GM21576 (cell line): ENCODE data around the gene MICAL2.

Source experiments
- ATAC-seq: cut with Tn5 transposase; IDR thresholded peaks from one replicate; pipeline ENCODE4 v1.9.1; 2021; ENCODE audit warnings: mild to moderate bottlenecking, moderate library complexity; ENCODE audit not compliant: unreplicated experiment

Gene MICAL2

DNA sequence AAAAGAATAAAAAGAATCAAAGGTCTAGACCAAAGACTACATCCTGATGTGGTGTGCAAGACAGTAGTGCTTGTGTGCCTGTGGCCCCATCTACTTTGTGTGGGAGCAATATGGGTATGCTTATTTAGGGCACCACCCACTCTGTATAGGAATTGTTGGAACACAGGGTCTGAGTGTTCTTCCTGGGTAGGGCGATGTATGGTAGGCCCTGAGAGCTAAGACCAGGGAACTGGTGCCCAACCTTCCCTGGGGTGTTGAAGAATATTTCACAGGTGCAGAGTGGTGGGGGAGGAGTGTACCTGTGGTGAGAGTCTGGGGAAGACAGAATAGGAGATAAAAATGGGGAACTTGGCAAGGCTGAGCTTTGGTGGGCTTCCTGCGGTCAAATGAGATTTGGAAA, 41.9 kb downstream of the MICAL2 start:
- ATAC-seq: no peak

DNA sequence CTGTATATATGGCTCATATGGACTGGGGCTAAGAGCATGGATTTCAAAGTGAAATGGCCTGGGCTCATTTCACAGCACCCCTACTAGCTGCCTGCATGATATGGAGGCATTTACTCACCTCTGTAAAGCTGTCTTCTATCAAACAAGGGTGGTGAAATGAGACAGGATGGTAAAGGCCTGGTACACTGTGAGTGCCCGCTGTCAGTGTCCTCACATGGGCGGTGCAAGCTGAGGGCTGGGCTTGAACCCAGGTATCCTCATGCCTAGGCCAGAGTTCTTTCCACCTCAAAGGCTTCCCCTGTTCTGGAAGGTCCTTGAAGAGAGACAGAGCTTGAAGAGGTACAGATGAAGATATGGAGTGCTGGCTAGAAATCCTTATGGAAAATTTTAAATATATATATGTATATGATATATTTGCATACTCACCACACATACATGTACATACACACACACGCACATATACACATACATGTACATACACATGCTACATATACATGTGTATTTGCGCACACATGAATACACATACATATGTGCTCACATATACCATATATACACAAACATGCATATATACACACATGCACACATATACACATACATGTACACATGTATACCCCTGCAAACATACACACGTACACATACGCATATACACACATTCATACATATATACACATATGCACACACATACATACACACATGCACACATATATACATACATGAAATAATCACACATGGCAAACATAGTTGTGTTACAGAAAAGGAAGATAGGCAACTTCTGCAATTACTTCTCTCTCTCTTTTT, 44.7 kb downstream of the MICAL2 start:
- no peak for ATAC-seq

DNA sequence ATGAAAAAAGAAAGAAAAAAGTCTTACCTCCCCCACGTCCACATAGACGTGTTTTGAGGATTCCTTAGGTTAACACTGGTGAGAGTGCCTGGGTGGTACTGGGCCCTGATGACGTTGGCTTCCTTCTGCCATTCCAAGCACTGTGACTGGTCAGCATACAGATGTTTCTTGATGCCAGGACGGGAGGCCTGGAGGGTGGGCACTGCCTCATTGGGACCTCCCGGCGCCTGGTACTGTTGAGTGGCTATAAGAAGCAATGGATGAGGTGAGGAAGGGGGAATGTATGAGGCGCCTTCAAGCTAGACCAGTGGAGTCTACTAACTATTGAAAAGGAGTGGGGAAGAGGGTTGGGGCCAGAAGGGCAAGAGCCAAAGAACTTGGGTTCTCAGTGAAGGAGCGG, 45.3 kb downstream of the MICAL2 start:
- no peak for ATAC-seq

DNA sequence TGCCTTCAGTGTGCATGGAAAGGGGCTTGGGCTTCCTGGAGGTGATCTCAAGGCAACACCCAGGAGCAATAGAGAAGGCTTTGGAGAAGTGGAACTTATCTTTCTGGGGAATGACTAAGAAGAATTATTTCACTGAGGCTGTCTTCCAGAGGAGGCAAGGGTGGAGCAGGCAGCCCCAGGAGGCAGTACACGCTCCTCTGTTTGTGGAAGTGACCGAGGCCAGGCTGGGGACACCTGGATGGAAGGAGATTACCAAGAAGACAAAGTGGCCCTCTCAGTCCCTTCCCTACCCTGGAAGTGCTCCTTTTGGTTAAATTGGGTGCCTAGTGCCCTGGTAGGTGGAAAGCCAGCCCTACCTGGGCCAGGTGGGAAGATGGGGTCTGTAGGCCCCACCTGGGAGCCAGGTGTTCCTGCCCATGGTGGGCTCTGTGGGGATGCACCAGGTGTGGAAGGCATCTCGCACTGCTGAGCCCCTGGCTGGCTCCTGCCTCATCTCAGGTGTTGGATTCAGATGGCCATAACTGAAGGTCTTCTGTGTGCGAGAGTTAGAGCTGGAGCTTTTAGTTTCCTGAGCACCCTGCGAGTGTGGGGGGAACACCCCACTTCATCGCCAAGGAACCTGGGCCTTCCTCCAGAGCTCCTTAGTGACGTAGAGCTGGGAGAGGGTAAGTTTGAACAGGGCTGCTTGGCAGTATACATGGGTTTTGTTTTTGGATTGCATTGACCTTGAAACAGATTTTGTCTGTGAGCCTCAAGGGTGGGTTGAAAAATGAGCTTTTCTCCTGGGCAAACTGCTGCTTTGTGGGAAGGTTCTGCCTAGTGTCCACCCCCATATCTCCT, 46.1 kb downstream of the MICAL2 start:
- ATAC-seq: no peak

DNA sequence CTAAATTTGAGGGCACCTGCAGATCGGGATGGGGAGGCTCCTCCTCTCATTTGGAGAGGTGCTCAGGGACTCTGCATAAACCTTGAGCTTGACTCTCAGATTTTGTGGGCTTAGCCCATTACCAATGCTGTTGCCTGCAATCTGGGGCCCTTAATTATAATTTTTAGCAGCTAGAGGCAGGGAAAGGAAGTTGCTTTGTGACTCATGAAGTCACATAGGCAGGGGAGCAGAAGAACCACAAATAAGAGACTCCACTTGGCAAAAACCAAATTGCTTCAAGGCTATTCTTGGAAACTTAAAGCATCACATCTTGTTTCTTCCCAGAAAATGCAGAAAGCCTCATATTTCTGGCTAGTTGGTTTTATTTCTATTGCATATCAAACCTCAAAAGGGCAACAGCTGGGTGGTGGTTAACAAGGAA, 46.9 kb downstream of the MICAL2 start:
- ATAC-seq: no peak

DNA sequence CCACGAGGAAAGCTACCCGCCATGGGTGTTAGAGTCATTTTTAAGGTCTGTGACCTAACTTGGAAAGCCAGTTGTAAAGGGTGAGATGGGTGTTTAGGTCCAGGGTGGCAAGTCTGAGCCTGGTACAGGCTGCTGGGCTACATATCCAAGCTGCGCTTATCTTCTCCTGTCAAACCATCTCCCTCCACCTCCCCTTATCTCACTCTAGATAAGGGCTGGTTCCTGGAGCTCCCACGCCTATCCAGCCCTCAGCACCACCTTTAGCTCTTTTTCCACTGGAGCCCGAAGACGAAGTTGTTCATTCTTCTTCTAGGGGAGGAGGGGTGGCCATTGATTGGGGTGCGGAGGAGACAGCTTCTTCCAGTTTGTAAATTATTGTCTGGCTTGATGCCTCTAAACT, 48.5 kb downstream of the MICAL2 start:
- ATAC-seq: no peak

DNA sequence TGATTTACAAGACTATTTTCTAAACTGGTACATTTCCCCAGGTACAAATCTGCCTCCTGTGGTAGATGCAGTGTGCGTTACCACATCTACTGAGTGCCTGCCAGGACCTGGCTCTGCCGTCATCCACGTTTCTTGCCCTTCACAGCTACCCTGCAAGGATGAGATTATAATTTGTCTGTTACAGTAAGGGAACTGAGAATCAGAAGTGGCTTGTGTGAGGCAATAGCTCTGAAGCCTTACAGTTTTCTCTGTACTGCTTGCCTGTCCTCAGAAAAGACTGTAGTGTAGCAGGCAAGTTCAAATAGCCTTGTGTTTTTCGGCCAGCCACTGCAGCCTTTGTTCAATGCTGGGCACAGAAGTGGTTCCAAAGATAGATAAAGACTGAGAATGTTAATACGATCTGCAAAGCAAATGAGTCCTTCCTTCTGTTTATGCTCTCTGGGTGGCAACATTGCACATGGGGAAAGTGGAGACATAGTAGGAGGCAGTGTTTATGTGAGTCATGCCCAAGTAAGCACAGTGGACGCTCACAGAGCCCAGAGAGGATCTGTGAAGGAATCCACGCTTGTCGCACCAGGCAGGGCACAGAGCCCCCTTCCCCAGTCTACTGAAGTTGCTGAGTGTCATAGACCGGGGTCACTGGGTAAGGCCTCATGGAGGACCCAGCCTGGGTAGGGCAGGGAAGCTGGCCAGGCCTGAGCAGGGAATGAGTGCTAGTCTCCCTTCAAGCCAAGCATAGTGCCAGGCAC, 49.1 kb downstream of the MICAL2 start:
- ATAC-seq: no peak

DNA sequence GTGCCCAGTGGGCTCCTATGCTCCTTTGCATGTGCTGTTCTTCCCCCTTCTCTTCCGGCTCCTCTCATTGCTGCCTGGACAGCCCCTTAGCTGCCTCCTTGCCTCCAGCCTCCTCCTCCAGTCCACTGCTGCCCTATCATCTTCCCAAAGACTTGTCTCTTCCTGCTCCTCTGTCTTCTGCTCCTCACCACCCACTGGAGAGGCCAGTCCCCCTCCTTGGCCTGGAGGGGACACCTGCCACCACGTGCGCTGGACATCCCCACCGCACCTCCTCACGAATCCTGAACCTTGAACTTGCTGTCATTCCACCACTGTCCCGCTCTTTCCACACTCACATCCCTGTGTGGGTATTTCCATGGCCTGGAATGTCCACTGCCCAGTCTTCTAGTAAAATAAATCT, 49.8 kb downstream of the MICAL2 start:
- no peak for ATAC-seq

DNA sequence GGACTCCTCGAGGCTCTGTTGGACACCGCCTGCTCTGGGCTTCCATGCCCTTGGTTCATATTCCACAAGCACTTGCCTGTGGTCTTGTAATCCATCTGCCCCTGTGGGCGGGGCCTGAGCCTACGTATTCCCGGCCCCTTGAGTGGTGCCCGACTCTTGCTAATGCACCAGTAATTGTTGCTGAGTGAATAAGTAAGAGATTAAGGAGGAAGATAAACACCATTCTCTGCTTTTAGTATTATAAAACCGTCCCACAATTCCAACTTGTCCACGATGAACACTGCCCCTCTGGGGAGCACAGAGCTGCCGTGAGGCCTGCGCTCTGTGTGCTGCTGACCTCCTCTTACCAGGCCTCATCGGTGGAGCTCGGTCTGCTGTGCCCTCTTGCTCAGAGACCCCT, 50.3 kb downstream of the MICAL2 start:
- no peak for ATAC-seq

DNA sequence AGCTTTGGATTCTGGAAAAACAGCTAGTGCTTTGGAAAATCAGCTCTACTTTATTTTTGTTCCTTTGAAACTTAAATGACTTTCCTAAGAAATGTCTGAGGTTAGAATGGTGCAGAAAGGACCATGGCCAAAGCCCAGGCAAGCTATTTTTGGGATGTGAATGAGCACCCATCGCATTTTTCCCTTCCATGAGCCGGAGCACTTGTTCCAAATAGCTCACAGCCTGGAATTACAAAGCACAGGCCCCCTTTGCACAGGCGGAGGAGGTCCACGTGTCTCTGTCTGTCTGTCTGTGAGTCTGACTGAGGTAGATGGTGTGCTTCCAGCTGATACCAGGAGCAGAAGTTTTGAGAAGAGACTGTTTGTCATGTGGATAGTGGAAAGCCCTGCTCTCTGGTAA, 50.7 kb downstream of the MICAL2 start:
- no peak for ATAC-seq

DNA sequence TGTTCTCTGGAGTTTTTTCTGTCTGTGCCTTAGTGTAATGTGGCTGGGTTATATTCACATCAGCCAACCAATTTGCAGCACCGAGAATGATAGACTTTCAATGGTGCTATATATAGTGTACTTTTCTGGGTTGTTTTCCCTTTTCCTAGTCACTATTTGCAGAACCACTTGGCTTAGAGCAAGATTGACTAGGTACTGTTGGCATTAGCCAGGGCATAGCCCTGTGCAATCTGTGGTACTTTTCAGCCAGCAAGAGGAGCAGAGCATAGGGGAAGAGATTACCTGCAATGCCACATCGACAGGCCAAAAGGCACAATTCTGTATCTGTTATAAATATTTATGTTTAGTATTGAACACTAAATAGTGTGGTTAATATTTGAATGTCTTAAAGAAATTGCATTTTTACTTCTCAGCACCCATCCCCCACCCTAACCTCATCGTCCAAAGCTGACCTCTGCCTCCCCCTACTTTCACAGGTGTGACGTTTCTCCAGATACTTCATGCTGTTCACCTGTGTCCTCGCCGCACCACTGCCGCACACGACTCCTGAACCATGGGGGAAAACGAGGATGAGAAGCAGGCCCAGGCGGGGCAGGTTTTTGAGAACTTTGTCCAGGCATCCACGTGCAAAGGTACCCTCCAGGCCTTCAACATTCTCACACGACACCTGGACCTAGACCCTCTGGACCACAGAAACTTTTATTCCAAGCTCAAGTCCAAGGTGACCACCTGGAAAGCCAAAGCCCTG, 51.4 kb downstream of the MICAL2 start:
- no peak for ATAC-seq

DNA sequence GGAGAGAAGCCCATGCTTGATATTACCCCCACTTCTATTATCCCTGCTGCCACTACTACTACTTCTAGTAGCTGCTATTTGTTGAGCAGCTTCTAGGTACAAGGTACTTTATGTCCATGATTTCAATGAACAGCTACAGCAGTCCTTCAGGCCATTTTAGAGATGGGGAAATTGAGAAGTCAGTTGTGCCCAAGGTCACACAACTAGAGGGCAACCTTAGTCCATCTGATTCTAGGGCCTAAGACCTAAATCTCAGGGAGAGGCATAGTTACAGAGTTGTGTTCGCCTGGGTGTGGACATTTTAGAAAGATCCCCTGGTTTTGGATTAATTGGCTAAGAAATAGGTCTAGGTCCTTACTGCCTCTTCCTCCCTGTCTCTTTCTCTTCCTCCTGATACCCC, 52.3 kb downstream of the MICAL2 start:
- no peak for ATAC-seq

DNA sequence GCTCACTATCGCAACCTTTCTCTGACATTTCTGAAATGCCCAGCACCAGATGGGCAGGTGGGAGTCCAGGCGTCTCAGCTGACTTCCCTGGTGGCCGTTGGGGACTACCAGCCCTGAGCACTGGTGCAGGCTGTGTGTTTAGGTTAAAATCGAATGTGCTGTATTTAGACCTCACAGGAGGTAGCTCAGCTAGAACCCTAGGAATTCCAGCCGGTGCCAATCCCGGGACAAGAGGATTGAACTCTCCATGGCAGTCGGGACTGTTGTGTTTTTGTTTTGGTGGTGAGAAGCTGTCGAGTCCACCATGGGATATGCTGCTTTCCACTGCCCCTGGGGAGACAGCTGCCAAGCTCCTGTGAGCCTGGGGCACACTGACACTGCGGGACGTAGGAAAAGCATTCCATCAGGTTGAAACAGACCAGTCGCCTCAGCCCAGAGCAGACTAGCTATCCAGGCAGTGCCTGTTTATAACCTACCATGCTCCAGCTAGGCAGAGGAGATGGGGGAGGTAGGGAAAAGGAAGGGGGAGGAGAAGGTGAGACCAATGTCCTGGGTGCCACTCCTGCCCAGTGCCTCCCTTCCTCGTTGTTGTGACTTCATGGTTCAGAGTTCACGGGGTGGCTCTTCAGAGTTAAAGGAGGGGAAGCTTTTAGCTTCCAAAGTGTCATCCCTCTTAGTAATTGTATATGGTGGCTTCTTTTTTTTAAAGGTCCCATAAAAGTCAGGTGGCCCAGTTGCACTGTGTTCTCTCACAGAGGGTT, 53.0 kb downstream of the MICAL2 start:
- no peak for ATAC-seq

DNA sequence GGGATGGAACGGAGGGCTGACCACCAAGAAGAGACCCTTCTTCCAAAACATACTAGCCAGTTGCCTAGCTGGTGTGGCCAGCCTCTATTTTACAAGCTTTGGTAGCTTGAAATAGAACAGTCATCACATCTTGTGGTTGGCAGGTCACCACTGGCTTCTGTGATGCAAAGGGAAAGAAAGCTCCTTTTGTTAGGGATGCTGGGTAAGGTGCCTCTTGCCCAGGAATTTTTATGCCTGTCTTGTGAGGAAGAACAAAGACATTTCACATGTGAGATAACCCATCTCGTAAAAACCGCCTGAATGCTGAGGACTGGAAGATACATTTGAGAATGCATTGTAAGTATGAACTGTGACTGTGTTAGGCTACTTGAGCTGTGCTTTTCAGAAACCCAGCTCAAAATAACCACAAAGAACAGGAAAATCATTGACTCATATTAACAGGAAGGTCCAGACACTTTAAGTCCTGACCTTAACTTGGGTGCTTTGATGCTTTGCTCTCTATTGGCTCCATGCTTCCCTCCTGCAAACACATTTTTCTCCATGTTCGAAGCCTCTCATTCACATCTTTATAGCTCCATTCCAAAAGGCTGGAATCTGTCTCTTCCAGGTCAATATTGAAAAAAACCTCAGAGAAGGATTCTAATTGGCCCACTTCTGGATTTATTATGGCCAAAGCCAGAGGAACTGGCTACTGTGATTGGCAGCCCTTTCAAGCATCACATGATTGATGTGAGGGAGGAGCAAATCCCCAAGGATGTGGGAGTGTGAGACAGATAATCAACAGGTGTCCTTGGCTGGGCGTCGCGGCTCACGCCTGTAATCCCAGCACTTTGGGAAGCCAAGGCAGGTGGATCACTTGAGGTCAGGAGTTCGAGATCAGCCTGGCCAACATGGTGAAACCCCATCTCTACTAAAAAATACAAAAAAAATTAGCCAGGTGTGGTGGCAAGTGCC, 53.9 kb downstream of the MICAL2 start:
- ATAC-seq: no peak

DNA sequence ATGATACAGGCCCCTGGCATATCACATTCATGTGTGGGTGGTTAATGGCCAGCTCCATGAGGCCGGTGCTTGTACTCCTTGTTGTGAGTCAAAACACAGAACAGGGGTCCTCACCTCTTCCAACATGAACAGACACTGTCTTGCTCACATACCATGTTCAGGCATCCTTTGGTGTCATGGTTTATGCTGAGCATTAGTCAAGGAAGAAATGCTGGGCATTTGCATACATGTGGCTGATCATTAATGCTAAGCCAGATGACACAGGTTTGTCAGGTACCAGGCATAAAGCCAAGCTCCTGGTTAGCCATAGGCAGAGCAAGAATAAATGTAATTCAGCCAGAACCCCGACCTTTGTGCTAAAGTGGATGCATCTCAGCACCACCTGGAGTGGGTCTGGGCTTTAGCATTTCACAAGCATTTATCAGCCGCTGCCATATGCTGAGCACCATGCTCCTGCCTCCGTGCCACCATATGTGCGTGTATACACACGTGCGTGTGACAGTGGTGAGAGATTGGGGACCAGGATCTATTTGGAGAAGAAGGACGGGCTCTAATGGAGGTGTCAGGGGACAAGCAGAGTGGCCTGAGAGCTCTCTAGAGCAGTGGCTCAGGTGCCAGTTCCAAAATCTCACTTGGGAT, 55.0 kb downstream of the MICAL2 start:
- no peak for ATAC-seq

DNA sequence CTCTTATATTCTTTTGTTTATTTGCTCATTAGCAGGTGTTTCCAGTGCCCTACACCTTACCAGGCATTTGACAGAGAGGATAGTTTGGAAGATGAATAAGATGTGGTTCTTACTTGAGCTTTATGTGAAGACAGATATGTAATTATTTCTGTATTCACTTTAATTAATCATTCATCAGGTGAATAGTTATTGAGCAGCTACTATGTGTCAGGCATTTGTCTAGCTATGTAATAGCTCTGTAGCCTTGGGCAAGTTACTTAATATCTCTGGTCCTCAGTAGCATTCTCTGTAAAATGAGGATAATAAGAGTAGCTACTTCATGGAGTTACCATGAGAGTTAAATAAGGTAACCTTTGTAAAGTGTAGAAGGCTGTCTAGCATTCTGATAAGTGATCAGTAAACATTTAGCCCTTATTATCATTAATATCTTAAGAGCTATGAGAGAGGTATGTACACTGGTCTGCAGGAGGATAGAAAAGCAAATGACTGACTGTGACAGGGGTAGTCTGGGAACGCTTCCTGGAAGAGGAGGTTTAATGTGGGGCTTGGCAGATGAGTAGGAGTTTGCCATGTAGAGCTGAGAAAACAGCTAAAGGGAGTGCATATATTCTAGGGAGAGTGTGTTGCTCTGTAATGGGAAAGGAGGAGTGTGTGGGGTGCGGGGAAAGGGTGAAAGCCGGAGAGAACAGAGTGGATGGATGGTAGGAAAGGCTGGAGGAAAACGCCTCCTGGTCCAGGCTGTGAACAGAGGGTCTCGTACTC, 56.1 kb downstream of the MICAL2 start:
- no peak for ATAC-seq

DNA sequence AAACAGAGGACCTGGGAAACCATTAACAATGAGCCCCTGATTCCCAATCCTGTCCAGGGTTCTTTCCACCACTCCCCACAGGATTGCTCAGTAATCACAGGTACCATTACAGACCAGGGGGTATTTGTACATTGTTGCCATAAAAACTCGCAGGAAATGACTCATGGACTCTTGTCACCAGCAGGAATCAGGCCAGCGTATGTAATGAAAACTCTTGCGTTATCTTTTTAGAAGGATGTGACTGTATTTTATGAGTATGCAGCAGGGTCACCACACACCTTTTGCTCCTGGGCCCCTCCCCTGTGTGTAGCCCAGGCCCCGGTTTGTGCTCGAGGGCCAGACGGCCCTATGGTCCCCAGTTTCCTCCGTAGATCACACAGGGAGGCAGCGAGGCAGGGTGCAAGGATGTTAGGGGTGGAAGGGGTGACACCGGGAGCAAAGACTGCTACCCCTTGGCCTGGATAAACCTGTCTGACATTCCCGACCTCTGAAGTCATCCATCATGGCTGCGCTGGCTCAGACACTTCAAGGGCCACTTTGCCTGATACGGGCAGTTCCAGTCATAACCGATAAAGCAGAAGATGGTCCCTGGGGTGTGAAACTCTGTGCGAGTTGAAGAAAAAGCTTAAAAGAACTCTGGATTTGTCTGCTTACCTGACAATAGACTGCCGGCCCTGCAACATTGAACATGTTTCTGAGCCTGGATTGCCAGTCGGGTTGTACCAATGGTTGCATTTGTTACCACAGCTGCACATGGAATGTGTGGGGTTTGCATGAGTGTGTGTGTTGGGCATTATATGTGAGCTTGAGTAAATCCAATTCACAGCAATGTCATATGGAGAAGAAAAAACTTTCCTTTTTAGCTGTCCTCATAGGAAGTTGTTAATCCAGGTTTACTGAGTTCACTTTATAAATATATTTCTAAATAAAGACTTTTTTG, 56.9 kb downstream of the MICAL2 start:
- no peak for ATAC-seq
